ENCODE data around the gene ANXA9.
A peak's percentile ranks its signal among the peaks of the same experiment; 100 is the strongest.

The ANXA9 gene

GRCh38 chr1:150971583-150972416, 10.3 kb upstream of the ANXA9 start:
- peaks cover 50 to 58% of the 10 kb centered on the region in 2 experiments for H3K4me1 ChIP-seq (ENCODE audit: control insufficient read depth in 1 of 2, insufficient read depth in 1 of 2, low read depth in 1 of 2, low read length in 1 of 2)
- TF ChIP-seq, protein P1, sequence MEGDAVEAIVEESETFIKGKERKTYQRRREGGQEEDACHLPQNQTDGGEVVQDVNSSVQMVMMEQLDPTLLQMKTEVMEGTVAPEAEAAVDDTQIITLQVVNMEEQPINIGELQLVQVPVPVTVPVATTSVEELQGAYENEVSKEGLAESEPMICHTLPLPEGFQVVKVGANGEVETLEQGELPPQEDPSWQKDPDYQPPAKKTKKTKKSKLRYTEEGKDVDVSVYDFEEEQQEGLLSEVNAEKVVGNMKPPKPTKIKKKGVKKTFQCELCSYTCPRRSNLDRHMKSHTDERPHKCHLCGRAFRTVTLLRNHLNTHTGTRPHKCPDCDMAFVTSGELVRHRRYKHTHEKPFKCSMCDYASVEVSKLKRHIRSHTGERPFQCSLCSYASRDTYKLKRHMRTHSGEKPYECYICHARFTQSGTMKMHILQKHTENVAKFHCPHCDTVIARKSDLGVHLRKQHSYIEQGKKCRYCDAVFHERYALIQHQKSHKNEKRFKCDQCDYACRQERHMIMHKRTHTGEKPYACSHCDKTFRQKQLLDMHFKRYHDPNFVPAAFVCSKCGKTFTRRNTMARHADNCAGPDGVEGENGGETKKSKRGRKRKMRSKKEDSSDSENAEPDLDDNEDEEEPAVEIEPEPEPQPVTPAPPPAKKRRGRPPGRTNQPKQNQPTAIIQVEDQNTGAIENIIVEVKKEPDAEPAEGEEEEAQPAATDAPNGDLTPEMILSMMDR (IDR thresholded peaks at IDR 0.05): no peak
- H3K27ac ChIP-seq: peak overlapping the region; percentile 97
- H3K27me3 ChIP-seq: no peaks in the 10 kb centered on the region
- H3K4me3 ChIP-seq (ENCODE audit: low read depth in 1 of 2, low read length in 1 of 2): peak overlapping the region; percentile 18 to 90
- H3K9me3 ChIP-seq: no peaks in the 10 kb centered on the region
- H3K36me3 ChIP-seq: peaks cover 24% of the 10 kb centered on the region

GRCh38 chr1:150972417-150972940, 9.6 kb upstream of the ANXA9 start:
- peak overlapping the region; percentile 97 for H3K27ac ChIP-seq
- H3K36me3 ChIP-seq: peaks cover 18% of the 10 kb centered on the region
- no peaks in the 10 kb centered on the region for H3K27me3 ChIP-seq
- TF ChIP-seq, protein P1 (IDR thresholded peaks at IDR 0.05): no peak
- peaks cover 57 to 65% of the 10 kb centered on the region in 2 experiments for H3K4me1 ChIP-seq (ENCODE audit: control insufficient read depth in 1 of 2, insufficient read depth in 1 of 2, low read depth in 1 of 2, low read length in 1 of 2)
- peak overlapping the region; percentile 79 to 90 for H3K4me3 ChIP-seq (ENCODE audit: low read depth in 1 of 2, low read length in 1 of 2)
- H3K9me3 ChIP-seq: no peaks in the 10 kb centered on the region

DNA sequence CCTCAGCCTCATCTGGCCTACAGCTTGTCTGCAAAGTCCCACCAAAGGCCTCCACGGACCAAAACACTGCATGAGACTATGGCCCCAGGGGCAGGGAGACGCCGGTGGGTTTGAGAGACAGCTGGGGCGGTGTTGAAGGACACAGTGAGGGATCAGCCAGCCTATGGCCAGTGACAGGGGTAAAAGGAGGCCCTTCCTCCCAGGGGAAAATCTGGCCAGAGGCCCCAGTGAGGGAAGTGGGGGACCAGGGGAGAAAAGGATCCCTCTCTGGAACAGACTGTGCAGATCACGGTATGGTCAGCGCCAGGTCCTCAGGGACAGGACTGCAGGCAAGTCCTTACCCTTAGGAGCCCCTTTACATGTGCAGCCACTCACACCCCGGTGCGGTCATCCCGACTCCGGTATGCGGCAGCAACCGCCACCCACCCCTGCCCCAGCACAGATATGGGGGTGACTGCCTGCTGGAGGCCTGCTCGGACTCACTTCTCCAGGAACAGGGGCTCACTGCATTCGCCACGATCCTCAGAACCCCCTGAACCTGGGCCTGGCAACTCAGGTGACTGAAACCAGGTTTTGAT, 8.7 kb upstream of the ANXA9 start:
- Histone ChIP-seq H3K4me3 (ENCODE audit: low read depth in 1 of 2, low read length in 1 of 2) (peak overlapping the region; percentile 79 to 90), H3K4me1 (ENCODE audit: control insufficient read depth in 1 of 2, insufficient read depth in 1 of 2, low read depth in 1 of 2, low read length in 1 of 2) (peaks cover 65 to 73% of the 10 kb centered on the region in 2 experiments), H3K27ac (peak overlapping the region; percentile 97), H3K9me3 (no peaks in the 10 kb centered on the region), H3K27me3 (no peaks in the 10 kb centered on the region), H3K36me3 (peaks cover 9% of the 10 kb centered on the region)
- TF ChIP-seq, protein P1 (IDR thresholded peaks at IDR 0.05): no peak

DNA sequence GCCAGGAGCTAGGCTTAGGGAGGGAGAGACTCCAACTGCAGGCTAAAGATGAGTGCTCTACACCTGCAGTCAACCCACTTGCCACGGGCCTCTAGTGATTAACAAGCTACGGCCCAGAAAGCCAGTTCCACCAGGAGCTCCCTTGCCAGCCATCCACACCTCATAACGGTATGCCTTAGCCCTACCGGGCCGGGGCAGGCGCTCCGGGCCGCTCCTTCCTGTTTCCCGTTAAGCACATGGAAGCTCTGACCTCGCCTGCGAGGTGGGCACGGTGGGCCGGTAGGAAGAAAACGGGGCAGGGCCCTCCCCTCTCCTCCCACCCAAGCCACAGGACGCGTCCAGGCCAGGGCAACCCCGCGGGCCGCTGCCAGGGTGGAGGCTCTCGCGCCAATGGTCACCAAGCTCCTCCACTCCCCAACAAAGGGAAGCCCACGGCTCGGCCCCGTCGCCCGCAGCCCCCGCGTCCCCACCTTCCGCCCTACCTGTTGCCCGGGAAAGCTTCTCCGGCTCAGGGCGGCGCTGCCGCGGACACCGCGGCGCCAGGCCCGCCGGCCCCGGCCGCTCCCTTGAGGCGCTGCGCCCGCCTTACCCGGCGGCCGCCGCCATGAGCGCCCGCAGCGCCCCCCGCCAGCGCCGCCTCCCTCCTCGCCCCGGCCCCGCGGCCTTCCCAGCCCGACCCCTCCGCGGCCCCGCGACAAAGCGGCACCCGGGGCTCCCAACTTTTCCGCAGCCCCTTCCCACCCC, 8.1 kb upstream of the ANXA9 start:
- TF ChIP-seq, protein P1 (IDR thresholded peaks at IDR 0.05): peak; percentile 2
- Histone ChIP-seq H3K27ac (peak overlapping the region; percentile 97), H3K36me3 (peaks cover 2% of the 10 kb centered on the region), H3K9me3 (no peaks in the 10 kb centered on the region), H3K4me1 (ENCODE audit: control insufficient read depth in 1 of 2, insufficient read depth in 1 of 2, low read depth in 1 of 2, low read length in 1 of 2) (peaks cover 72 to 80% of the 10 kb centered on the region in 2 experiments), H3K4me3 (ENCODE audit: low read depth in 1 of 2, low read length in 1 of 2) (peak overlapping the region; percentile 79 to 90), H3K27me3 (no peaks in the 10 kb centered on the region)
